ENCODE measurements around the gene MXD4. TPM values are rescaled to one million over a fixed set of nuclear protein-coding genes. Genes with fewer than 3 reads are reported as not detected.

Gene MXD4
- total RNA-seq, 1 donor from 2014 or later, result 74.9 TPM

GRCh38 chr4:2284934-2285612 is 23.2 kb upstream of the MXD4 start:
- H3K36me3 Mint-ChIP-seq (ENCODE audit: unreplicated experiment), result no peaks in the 10 kb centered on the region
- H3K4me3 Mint-ChIP-seq (ENCODE audit: unreplicated experiment), result no peak overlapping the region
- DNase-seq (ENCODE audit: extremely low spot score, unreplicated experiment), result no peak
- H3K9me3 Mint-ChIP-seq (ENCODE audit: unreplicated experiment), result no peaks in the 10 kb centered on the region
- no peaks in the 10 kb centered on the region for H3K27me3 Mint-ChIP-seq (ENCODE audit: unreplicated experiment)
- TF ChIP-seq, protein P1, sequence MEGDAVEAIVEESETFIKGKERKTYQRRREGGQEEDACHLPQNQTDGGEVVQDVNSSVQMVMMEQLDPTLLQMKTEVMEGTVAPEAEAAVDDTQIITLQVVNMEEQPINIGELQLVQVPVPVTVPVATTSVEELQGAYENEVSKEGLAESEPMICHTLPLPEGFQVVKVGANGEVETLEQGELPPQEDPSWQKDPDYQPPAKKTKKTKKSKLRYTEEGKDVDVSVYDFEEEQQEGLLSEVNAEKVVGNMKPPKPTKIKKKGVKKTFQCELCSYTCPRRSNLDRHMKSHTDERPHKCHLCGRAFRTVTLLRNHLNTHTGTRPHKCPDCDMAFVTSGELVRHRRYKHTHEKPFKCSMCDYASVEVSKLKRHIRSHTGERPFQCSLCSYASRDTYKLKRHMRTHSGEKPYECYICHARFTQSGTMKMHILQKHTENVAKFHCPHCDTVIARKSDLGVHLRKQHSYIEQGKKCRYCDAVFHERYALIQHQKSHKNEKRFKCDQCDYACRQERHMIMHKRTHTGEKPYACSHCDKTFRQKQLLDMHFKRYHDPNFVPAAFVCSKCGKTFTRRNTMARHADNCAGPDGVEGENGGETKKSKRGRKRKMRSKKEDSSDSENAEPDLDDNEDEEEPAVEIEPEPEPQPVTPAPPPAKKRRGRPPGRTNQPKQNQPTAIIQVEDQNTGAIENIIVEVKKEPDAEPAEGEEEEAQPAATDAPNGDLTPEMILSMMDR (IDR thresholded peaks at IDR 0.05), result no peak
- peaks cover 8% of the 10 kb centered on the region for H3K4me1 Mint-ChIP-seq (ENCODE audit: unreplicated experiment)
- H3K27ac Mint-ChIP-seq (ENCODE audit: unreplicated experiment), result no peak overlapping the region

- TF ChIP-seq, protein P1 (IDR thresholded peaks at IDR 0.05), result no peak
- H3K4me1 Mint-ChIP-seq (ENCODE audit: unreplicated experiment), result peaks cover 8% of the 10 kb centered on the region
- no peak overlapping the region for H3K27ac Mint-ChIP-seq (ENCODE audit: unreplicated experiment)
- H3K27me3 Mint-ChIP-seq (ENCODE audit: unreplicated experiment), result no peaks in the 10 kb centered on the region
- DNase-seq (ENCODE audit: extremely low spot score, unreplicated experiment), result no peak
- H3K36me3 Mint-ChIP-seq (ENCODE audit: unreplicated experiment), result no peaks in the 10 kb centered on the region
- no peaks in the 10 kb centered on the region for H3K9me3 Mint-ChIP-seq (ENCODE audit: unreplicated experiment)
- H3K4me3 Mint-ChIP-seq (ENCODE audit: unreplicated experiment), result no peak overlapping the region
Measured at GRCh38 chr4:2284161-2284933, 22.4 kb upstream of the MXD4 start.

DNA sequence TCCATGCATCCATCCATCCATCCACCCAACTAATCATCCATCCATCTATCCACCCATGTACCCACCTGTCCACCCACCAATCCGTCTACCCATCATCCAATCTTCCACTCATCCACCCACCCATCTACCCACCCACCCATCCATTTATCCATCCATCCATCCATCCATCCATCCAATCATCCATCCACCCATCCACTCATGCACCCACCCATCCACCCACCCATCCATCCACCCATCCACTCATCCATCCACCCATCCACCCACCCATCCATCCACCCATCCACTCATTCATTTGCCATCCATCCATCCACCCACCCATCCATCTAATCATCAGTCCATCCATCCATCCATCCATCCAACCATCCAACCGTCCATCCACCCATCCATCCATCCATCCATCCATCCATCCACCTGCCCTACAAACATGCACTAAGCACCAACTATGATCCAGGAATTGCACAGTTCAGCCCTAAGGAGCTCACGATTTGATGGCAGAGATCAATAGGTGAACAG is 21.3 kb upstream of the MXD4 start:
- H3K27me3 Mint-ChIP-seq (ENCODE audit: unreplicated experiment), result no peaks in the 10 kb centered on the region
- DNase-seq (ENCODE audit: extremely low spot score, unreplicated experiment), result no peak
- peaks cover 8% of the 10 kb centered on the region for H3K4me1 Mint-ChIP-seq (ENCODE audit: unreplicated experiment)
- no peaks in the 10 kb centered on the region for H3K36me3 Mint-ChIP-seq (ENCODE audit: unreplicated experiment)
- H3K27ac Mint-ChIP-seq (ENCODE audit: unreplicated experiment), result no peak overlapping the region
- H3K4me3 Mint-ChIP-seq (ENCODE audit: unreplicated experiment), result no peak overlapping the region
- TF ChIP-seq, protein P1 (IDR thresholded peaks at IDR 0.05), result no peak
- no peaks in the 10 kb centered on the region for H3K9me3 Mint-ChIP-seq (ENCODE audit: unreplicated experiment)

GRCh38 chr4:2281575-2282343 is 19.9 kb upstream of the MXD4 start:
- no peak for DNase-seq (ENCODE audit: extremely low spot score, unreplicated experiment)
- H3K27me3 Mint-ChIP-seq (ENCODE audit: unreplicated experiment), result no peaks in the 10 kb centered on the region
- no peak overlapping the region for H3K4me3 Mint-ChIP-seq (ENCODE audit: unreplicated experiment)
- peaks cover 8% of the 10 kb centered on the region for H3K4me1 Mint-ChIP-seq (ENCODE audit: unreplicated experiment)
- no peak overlapping the region for H3K27ac Mint-ChIP-seq (ENCODE audit: unreplicated experiment)
- TF ChIP-seq, protein P1 (IDR thresholded peaks at IDR 0.05), result no peak
- no peaks in the 10 kb centered on the region for H3K36me3 Mint-ChIP-seq (ENCODE audit: unreplicated experiment)
- H3K9me3 Mint-ChIP-seq (ENCODE audit: unreplicated experiment), result no peaks in the 10 kb centered on the region
